NCI-H446 (cell line): ENCODE results near the gene CHRNB1.

Experiments used
- DNase-seq, 2 experiments: peaks; one replicate each; lab custom pipeline; 2025; lab: John Stamatoyannopoulos, UW

The CHRNB1 gene

GRCh38 chr17:7484067-7484918 lies 39.4 kb downstream of the CHRNB1 start, which contains the start of gene POLR2A:
POLR2A (plus strand) TSS chr17:7484366.
- peak; percentile 98 for DNase-seq

GRCh38 chr17:7484919-7485377 lies 40.1 kb downstream of the CHRNB1 start:
- no peak for DNase-seq

- no peak for DNase-seq
Measured at GRCh38 chr17:7486181-7486580, 41.3 kb downstream of the CHRNB1 start.

GRCh38 chr17:7490144-7490543 lies 45.3 kb downstream of the CHRNB1 start:
- no peak for DNase-seq

- DNase-seq: no peak
Measured at GRCh38 chr17:7491583-7491982, 46.7 kb downstream of the CHRNB1 start.

GRCh38 chr17:7493941-7494340 lies 49.1 kb downstream of the CHRNB1 start:
- no peak for DNase-seq

- no peak for DNase-seq
Measured at GRCh38 chr17:7495906-7496434, 51.1 kb downstream of the CHRNB1 start.

GRCh38 chr17:7496470-7497183 lies 51.8 kb downstream of the CHRNB1 start:
- DNase-seq: no peak

- no peak for DNase-seq
Measured at GRCh38 chr17:7497228-7497627, 52.4 kb downstream of the CHRNB1 start.

- no peak for DNase-seq
Measured at GRCh38 chr17:7497636-7498035, 52.8 kb downstream of the CHRNB1 start.

- DNase-seq: no peak
Measured at GRCh38 chr17:7499161-7499560, 54.3 kb downstream of the CHRNB1 start.

GRCh38 chr17:7501729-7502128 lies 56.9 kb downstream of the CHRNB1 start:
- DNase-seq: no peak

GRCh38 chr17:7502171-7502847 lies 57.4 kb downstream of the CHRNB1 start:
- no peak for DNase-seq

GRCh38 chr17:7502987-7503386 lies 58.1 kb downstream of the CHRNB1 start:
- DNase-seq: no peak

GRCh38 chr17:7503521-7503920 lies 58.7 kb downstream of the CHRNB1 start:
- DNase-seq: no peak
